ENCODE results near the gene BTBD16.

DNA sequence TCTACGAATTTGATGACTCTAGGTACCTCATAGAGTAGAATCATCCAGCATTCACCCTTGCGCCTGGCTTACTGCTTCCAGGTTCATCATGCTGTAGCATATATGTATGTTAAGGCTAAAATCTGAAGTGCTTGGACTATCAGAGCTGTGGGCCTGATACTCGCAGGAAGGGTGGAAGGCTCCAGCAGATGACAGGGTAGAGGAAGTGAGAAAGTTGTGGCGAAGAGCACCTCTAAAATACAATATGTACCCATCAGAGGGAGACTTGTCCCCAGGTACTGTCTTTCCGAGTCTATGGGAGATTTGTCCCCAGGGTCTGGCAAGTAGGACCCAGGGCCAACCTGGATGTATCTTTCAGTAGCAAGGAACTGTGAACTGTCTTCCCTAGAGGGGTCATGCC, 55.3 kb downstream of the BTBD16 start:
- TF ChIP-seq POLR2AphosphoS5 (IDR thresholded peaks at IDR 0.05; ENCODE audit: low read length) (no peak), ESRRA (IDR thresholded peaks at IDR 0.05; ENCODE audit: low read length) (no peak), CREM (IDR thresholded peaks at IDR 0.05; ENCODE audit: low read depth) (no peak)
- TF ChIP-seq, protein P1, sequence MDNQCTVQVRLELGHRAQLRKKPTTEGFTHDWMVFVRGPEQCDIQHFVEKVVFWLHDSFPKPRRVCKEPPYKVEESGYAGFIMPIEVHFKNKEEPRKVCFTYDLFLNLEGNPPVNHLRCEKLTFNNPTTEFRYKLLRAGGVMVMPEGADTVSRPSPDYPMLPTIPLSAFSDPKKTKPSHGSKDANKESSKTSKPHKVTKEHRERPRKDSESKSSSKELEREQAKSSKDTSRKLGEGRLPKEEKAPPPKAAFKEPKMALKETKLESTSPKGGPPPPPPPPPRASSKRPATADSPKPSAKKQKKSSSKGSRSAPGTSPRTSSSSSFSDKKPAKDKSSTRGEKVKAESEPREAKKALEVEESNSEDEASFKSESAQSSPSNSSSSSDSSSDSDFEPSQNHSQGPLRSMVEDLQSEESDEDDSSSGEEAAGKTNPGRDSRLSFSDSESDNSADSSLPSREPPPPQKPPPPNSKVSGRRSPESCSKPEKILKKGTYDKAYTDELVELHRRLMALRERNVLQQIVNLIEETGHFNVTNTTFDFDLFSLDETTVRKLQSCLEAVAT (IDR thresholded peaks at IDR 0.05), result no peak
- TF ChIP-seq, protein P2, sequence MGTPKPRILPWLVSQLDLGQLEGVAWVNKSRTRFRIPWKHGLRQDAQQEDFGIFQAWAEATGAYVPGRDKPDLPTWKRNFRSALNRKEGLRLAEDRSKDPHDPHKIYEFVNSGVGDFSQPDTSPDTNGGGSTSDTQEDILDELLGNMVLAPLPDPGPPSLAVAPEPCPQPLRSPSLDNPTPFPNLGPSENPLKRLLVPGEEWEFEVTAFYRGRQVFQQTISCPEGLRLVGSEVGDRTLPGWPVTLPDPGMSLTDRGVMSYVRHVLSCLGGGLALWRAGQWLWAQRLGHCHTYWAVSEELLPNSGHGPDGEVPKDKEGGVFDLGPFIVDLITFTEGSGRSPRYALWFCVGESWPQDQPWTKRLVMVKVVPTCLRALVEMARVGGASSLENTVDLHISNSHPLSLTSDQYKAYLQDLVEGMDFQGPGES (IDR thresholded peaks at IDR 0.05), result no peak
- TF ChIP-seq, protein P3, sequence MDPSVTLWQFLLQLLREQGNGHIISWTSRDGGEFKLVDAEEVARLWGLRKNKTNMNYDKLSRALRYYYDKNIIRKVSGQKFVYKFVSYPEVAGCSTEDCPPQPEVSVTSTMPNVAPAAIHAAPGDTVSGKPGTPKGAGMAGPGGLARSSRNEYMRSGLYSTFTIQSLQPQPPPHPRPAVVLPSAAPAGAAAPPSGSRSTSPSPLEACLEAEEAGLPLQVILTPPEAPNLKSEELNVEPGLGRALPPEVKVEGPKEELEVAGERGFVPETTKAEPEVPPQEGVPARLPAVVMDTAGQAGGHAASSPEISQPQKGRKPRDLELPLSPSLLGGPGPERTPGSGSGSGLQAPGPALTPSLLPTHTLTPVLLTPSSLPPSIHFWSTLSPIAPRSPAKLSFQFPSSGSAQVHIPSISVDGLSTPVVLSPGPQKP (IDR thresholded peaks at IDR 0.05; ENCODE audit: low read depth, low read length), result no peak
